ENCODE measurements around the gene CLIP2.

DNA sequence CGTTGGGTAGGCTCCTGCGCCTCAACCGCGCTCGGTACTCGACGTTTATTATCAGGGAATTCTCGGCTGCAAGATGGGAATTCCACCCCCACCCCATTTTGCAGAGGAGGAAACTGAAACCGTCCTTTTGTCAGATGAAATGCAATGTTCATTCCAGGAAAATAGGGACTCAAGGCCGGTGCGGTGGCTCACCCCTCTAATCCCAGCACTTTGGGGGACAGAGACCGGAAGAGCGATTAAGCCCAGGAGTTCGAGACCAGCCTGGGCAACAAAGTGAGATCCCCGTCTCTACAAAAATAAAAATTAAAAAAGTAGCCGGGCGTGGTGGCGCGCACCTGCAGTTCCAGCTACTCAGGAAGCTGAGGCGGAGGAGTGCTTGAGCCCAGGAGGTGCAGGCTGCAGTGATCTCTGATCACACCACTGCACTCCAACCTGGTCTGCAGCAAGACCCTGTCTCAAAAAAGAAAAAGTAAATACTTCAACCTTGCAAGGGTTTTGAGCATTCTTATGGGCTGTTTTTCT is 34.3 kb upstream of the CLIP2 start:
- TF ChIP-seq EZH2 (IDR thresholded peaks at IDR 0.05; ENCODE audit: low read depth) = no peak
- TF ChIP-seq, protein P1, sequence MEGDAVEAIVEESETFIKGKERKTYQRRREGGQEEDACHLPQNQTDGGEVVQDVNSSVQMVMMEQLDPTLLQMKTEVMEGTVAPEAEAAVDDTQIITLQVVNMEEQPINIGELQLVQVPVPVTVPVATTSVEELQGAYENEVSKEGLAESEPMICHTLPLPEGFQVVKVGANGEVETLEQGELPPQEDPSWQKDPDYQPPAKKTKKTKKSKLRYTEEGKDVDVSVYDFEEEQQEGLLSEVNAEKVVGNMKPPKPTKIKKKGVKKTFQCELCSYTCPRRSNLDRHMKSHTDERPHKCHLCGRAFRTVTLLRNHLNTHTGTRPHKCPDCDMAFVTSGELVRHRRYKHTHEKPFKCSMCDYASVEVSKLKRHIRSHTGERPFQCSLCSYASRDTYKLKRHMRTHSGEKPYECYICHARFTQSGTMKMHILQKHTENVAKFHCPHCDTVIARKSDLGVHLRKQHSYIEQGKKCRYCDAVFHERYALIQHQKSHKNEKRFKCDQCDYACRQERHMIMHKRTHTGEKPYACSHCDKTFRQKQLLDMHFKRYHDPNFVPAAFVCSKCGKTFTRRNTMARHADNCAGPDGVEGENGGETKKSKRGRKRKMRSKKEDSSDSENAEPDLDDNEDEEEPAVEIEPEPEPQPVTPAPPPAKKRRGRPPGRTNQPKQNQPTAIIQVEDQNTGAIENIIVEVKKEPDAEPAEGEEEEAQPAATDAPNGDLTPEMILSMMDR (conservative IDR thresholded peaks at IDR 0.05) = no peak

All from PC-9 (cell line).